ENCODE measurements around the gene MYO9B. TPM values are rescaled to one million over a fixed set of nuclear protein-coding genes. Genes with fewer than 3 reads are reported as not detected.

MYO9B gene
- total RNA-seq, 1 donor from 2014 or later = 69.4 TPM

GRCh38 chr19:17054746-17055145 lies 20.8 kb upstream of the MYO9B start:
- Histone ChIP-seq H3K36me3 (ENCODE audit: control insufficient read depth, insufficient read depth, low read length) (peaks cover 3% of the 10 kb centered on the region), H3K27me3 (ENCODE audit: control insufficient read depth, insufficient read depth, low read length) (no peaks in the 10 kb centered on the region), H3K4me3 (ENCODE audit: low read depth, low read length) (no peak overlapping the region)
- DNase-seq (ENCODE audit: low read depth) = no peak
- TF ChIP-seq, protein P1, sequence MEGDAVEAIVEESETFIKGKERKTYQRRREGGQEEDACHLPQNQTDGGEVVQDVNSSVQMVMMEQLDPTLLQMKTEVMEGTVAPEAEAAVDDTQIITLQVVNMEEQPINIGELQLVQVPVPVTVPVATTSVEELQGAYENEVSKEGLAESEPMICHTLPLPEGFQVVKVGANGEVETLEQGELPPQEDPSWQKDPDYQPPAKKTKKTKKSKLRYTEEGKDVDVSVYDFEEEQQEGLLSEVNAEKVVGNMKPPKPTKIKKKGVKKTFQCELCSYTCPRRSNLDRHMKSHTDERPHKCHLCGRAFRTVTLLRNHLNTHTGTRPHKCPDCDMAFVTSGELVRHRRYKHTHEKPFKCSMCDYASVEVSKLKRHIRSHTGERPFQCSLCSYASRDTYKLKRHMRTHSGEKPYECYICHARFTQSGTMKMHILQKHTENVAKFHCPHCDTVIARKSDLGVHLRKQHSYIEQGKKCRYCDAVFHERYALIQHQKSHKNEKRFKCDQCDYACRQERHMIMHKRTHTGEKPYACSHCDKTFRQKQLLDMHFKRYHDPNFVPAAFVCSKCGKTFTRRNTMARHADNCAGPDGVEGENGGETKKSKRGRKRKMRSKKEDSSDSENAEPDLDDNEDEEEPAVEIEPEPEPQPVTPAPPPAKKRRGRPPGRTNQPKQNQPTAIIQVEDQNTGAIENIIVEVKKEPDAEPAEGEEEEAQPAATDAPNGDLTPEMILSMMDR (IDR thresholded peaks at IDR 0.05; ENCODE audit: insufficient read depth, low read length, poor library complexity, severe bottlenecking) = no peak

DNA sequence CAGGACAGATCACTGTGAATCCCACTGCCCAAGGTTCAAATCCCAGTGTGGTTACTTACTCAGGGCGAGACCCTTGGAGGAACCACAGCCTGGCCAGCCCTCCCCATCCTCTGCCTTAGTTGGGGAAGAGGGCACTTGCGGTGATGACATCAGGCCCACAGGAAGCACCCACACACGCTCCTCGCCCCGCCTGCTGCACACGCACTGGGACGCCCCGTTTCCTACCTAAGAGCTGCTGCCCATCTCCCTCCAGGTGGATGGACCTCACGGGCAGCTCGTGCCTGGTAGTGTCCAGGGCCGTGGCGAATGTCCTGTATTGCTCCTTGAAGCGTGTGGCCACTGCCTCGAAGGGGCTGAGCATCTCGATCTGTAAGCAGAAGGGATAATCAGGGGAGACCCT lies 19.9 kb upstream of the MYO9B start:
- peaks cover 3% of the 10 kb centered on the region for H3K36me3 ChIP-seq (ENCODE audit: control insufficient read depth, insufficient read depth, low read length)
- no peaks in the 10 kb centered on the region for H3K27me3 ChIP-seq (ENCODE audit: control insufficient read depth, insufficient read depth, low read length)

GRCh38 chr19:17058236-17058635 lies 17.3 kb upstream of the MYO9B start:
- Histone ChIP-seq H3K36me3 (ENCODE audit: control insufficient read depth, insufficient read depth, low read length) (peaks cover 3% of the 10 kb centered on the region), H3K4me3 (ENCODE audit: low read depth, low read length) (no peak overlapping the region), H3K27me3 (ENCODE audit: control insufficient read depth, insufficient read depth, low read length) (no peaks in the 10 kb centered on the region)
- no peak for DNase-seq (ENCODE audit: low read depth)
- TF ChIP-seq, protein P1 (IDR thresholded peaks at IDR 0.05; ENCODE audit: insufficient read depth, low read length, poor library complexity, severe bottlenecking) = no peak

More for the DNA sequence above, 19.9 kb upstream of the MYO9B start:
- TF ChIP-seq, protein P1 (IDR thresholded peaks at IDR 0.05; ENCODE audit: insufficient read depth, low read length, poor library complexity, severe bottlenecking) = no peak
- no peak overlapping the region for H3K4me3 ChIP-seq (ENCODE audit: low read depth, low read length)
- no peak for DNase-seq (ENCODE audit: low read depth)

DNA sequence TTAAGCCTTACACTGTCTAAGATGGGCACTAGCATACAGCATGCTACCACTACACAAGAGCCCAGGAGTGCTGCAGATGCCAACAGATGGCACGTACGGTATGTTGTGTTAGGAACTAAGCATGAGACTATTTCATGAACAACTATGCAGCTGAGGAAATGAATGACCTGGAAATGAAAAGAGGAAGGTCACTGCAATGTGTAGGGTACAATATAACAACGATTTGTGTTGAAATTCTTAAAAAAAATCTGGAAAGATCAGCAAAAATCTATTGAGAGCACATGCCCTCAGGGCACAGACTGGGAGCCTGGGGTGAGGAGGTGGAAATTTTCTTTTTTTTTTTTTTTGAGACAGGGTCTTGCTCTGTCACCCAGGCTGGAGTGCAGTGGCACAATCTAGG lies 14.8 kb upstream of the MYO9B start:
- Histone ChIP-seq H3K36me3 (ENCODE audit: control insufficient read depth, insufficient read depth, low read length) (peaks cover 3% of the 10 kb centered on the region), H3K27me3 (ENCODE audit: control insufficient read depth, insufficient read depth, low read length) (no peaks in the 10 kb centered on the region), H3K4me3 (ENCODE audit: low read depth, low read length) (no peak overlapping the region)
- no peak for DNase-seq (ENCODE audit: low read depth)
- TF ChIP-seq, protein P1 (IDR thresholded peaks at IDR 0.05; ENCODE audit: insufficient read depth, low read length, poor library complexity, severe bottlenecking) = no peak

DNA sequence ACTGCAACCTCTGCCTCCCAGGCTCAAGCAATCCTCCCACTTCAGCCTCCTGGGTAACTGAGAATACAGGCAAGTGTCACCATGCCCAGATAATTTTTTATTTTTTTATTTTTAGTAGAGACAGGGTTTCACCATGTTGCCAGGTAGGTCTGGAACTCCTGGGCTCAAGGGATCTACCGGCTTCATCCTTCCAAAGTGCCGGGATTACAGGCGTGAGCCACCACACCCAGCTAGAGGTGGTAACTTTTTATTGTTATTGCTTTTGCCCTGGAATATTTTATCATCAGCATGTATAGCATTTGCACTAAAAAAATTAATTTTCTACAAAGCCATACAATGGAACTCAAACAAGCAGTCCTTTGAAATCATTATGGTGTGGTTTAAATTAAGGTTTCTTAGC lies 14.4 kb upstream of the MYO9B start:
- TF ChIP-seq, protein P1 (IDR thresholded peaks at IDR 0.05; ENCODE audit: insufficient read depth, low read length, poor library complexity, severe bottlenecking) = no peak
- no peaks in the 10 kb centered on the region for H3K27me3 ChIP-seq (ENCODE audit: control insufficient read depth, insufficient read depth, low read length)
- DNase-seq (ENCODE audit: low read depth) = no peak
- peaks cover 3% of the 10 kb centered on the region for H3K36me3 ChIP-seq (ENCODE audit: control insufficient read depth, insufficient read depth, low read length)
- H3K4me3 ChIP-seq (ENCODE audit: low read depth, low read length) = no peak overlapping the region

- DNase-seq (ENCODE audit: low read depth) = no peak
- TF ChIP-seq, protein P1 (IDR thresholded peaks at IDR 0.05; ENCODE audit: insufficient read depth, low read length, poor library complexity, severe bottlenecking) = no peak
- Histone ChIP-seq H3K27me3 (ENCODE audit: control insufficient read depth, insufficient read depth, low read length) (no peaks in the 10 kb centered on the region), H3K4me3 (ENCODE audit: low read depth, low read length) (no peak overlapping the region), H3K36me3 (ENCODE audit: control insufficient read depth, insufficient read depth, low read length) (peaks cover 3% of the 10 kb centered on the region)
Measured at GRCh38 chr19:17061691-17062090, 13.9 kb upstream of the MYO9B start.
